CD4-positive, alpha-beta memory T cell (primary cell): ENCODE measurements around the gene FOS. TPM values are rescaled to one million over a fixed set of nuclear protein-coding genes. Genes with fewer than 3 reads are reported as not detected.

ENCODE experiments used
- polyA plus RNA-seq, 2 donors: library from polyadenylated mRNA; unstranded; fragments of 300-500 nt; fragmentation: Illumina TruSeq; gene quantifications; one replicate each; pipeline ENCODE4 v1.2.3, GENCODE V29; 2021
- total RNA-seq, 2 experiments: library from RNA; stranded (reverse); gene quantifications; one replicate each; pipeline ENCODE4 v1.2.3, GENCODE V29; 2021

Gene FOS
- total and polyA plus RNA-seq, 4 experiments from 2014 or later = 4.1 to 519 (median 83.3) TPM

Other genes starting within 250 kb of the FOS start
- gene MLH3, start 227.4 kb upstream of the FOS start, total RNA-seq = 10 to 100 TPM; 24.9 to 26.8 TPM
- gene MLH3, start 227.4 kb upstream of the FOS start, polyA plus RNA-seq = 10 to 100 TPM in 1 of 2 donors, 1 to 10 TPM in 1; 3.9 to 12.6 TPM
- gene ACYP1, start 214.8 kb upstream of the FOS start, total RNA-seq = 10 to 100 TPM; 38.5 to 46.6 TPM
- 10 to 100 TPM; 16.0 to 20.7 TPM for gene ACYP1, start 214.8 kb upstream of the FOS start, polyA plus RNA-seq
- under 1 TPM; 0.76 to 0.97 TPM for gene ZC2HC1C, start 209.2 kb upstream of the FOS start, total RNA-seq
- 1 to 10 TPM; 1.5 to 3.6 TPM for gene ZC2HC1C, start 209.2 kb upstream of the FOS start, polyA plus RNA-seq
- 100 to 1,000 TPM; 129 to 133 TPM for gene NEK9, start 151.8 kb upstream of the FOS start, total RNA-seq
- gene NEK9, start 151.8 kb upstream of the FOS start, polyA plus RNA-seq = 10 to 100 TPM in 1 of 2 donors, 1 to 10 TPM in 1; 9.8 to 20.2 TPM
- 100 to 1,000 TPM; 202 to 217 TPM for gene TMED10, start 102.2 kb upstream of the FOS start, total RNA-seq
- 100 to 1,000 TPM; 338 to 425 TPM for gene TMED10, start 102.2 kb upstream of the FOS start, polyA plus RNA-seq
- gene JDP2, start 149.2 kb downstream of the FOS start, total RNA-seq = under 1 TPM; 0.78 to 0.79 TPM
- gene JDP2, start 149.2 kb downstream of the FOS start, polyA plus RNA-seq = under 1 TPM in 1 of 2 donors, not detected in 1; 0.20 TPM
- 10 to 100 TPM; 17.1 to 20.6 TPM for gene BATF, start 243.6 kb downstream of the FOS start, total RNA-seq
- 10 to 100 TPM; 46.6 to 53.8 TPM for gene BATF, start 243.6 kb downstream of the FOS start, polyA plus RNA-seq